ENCODE data around the gene VPS37D. TPM values are rescaled to one million over a fixed set of nuclear protein-coding genes. Genes with fewer than 3 reads are reported as not detected.

The VPS37D gene
- total RNA-seq, 1 experiment from 2014 or later: 4.4 TPM

DNA sequence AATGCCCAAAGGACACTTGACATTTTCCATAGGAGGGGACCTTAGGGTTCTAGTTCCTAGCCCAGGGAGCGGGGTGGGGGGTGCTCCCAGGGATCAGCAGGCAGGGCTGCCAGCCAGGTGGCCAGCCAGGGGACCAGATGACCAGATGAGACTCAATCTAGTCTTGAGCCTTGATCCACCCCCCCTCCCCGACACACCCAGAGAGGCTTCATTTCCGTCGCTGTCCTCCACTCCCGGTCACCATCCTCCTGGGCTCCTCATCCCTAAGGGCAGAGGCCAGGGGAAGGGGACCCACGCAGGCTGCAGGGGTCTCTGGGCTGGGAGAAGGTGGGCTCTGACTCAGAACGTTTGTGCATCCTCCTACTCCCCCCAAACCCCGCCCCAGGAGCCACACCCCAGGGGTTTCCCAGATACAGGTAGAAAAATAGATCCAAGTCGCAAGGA, 50.8 kb downstream of the VPS37D start:
- ATAC-seq (no peak), DNase-seq (ENCODE audit: low read depth, low spot score) (no peak)
- Histone ChIP-seq H3K4me1 (ENCODE audit: control insufficient read depth, insufficient read depth, low read length) (peaks cover 68% of the 10 kb centered on the region), H3K4me3 (ENCODE audit: low read depth in 2 of 2, low read length in 2 of 2) (peak overlapping the region; percentile 82 to 96), H3K27me3 (ENCODE audit: control insufficient read depth, insufficient read depth, low read length) (no peaks in the 10 kb centered on the region), H3K9me3 (ENCODE audit: control insufficient read depth, insufficient read depth, low read depth, low read length) (no peaks in the 10 kb centered on the region), H3K36me3 (ENCODE audit: control insufficient read depth, insufficient read depth, low read length) (no peaks in the 10 kb centered on the region), H3K27ac (ENCODE audit: low read length) (peak overlapping the region; percentile 96)
- POLR2A ChIA-PET: no interaction called here
- intact Hi-C loops (cut with micrococcal nuclease; ENCODE audit: unreplicated experiment): no loop called here
- CTCF ChIA-PET: no interaction called here
- TF ChIP-seq CTCF (IDR thresholded peaks at IDR 0.05): no peak
- no peak for TF ChIP-seq POLR2AphosphoS5 (IDR thresholded peaks at IDR 0.05; ENCODE audit: low read depth, low read length)
- TF ChIP-seq SIN3A (IDR thresholded peaks at IDR 0.05; ENCODE audit: borderline replicate concordance, insufficient read depth, low read depth, low read length): no peak
- no peak for TF ChIP-seq TCF7L2 (IDR thresholded peaks at IDR 0.05; ENCODE audit: low read depth, low read length)
- TF ChIP-seq, protein P1, sequence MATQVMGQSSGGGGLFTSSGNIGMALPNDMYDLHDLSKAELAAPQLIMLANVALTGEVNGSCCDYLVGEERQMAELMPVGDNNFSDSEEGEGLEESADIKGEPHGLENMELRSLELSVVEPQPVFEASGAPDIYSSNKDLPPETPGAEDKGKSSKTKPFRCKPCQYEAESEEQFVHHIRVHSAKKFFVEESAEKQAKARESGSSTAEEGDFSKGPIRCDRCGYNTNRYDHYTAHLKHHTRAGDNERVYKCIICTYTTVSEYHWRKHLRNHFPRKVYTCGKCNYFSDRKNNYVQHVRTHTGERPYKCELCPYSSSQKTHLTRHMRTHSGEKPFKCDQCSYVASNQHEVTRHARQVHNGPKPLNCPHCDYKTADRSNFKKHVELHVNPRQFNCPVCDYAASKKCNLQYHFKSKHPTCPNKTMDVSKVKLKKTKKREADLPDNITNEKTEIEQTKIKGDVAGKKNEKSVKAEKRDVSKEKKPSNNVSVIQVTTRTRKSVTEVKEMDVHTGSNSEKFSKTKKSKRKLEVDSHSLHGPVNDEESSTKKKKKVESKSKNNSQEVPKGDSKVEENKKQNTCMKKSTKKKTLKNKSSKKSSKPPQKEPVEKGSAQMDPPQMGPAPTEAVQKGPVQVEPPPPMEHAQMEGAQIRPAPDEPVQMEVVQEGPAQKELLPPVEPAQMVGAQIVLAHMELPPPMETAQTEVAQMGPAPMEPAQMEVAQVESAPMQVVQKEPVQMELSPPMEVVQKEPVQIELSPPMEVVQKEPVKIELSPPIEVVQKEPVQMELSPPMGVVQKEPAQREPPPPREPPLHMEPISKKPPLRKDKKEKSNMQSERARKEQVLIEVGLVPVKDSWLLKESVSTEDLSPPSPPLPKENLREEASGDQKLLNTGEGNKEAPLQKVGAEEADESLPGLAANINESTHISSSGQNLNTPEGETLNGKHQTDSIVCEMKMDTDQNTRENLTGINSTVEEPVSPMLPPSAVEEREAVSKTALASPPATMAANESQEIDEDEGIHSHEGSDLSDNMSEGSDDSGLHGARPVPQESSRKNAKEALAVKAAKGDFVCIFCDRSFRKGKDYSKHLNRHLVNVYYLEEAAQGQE (IDR thresholded peaks at IDR 0.05; ENCODE audit: insufficient read depth in 1 of 2, low read depth in 2 of 2, low read length in 1 of 2): no peak
- in situ Hi-C loops (cut with HindIII; ENCODE audit: low pct_unique_long_range_greater_than_20kb, low sequenced_read_pairs): no loop called here
- no TSS peak for BruUV-seq (replicated peaks)

- POLR2A ChIA-PET: no interaction called here
- peak; percentile 63 for ATAC-seq
- no peak for DNase-seq (ENCODE audit: low read depth, low spot score)
- in situ Hi-C loops (cut with HindIII; ENCODE audit: low pct_unique_long_range_greater_than_20kb, low sequenced_read_pairs) (no loop called here), intact Hi-C loops (cut with micrococcal nuclease; ENCODE audit: unreplicated experiment) (no loop called here)
- Histone ChIP-seq H3K9me3 (ENCODE audit: control insufficient read depth, insufficient read depth, low read depth, low read length) (no peaks in the 10 kb centered on the region), H3K27me3 (ENCODE audit: control insufficient read depth, insufficient read depth, low read length) (no peaks in the 10 kb centered on the region), H3K4me3 (ENCODE audit: low read depth in 2 of 2, low read length in 2 of 2) (peak within 1 kb of the TSS; percentile 82 to 96), H3K27ac (ENCODE audit: low read length) (peak within 1 kb of the TSS; percentile 96), H3K36me3 (ENCODE audit: control insufficient read depth, insufficient read depth, low read length) (no peaks in the 10 kb centered on the region), H3K4me1 (ENCODE audit: control insufficient read depth, insufficient read depth, low read length) (peaks cover 62% of the 10 kb centered on the region)
- BruUV-seq (replicated peaks): no TSS peak
- peak; percentile 66 for TF ChIP-seq POLR2AphosphoS5 (IDR thresholded peaks at IDR 0.05; ENCODE audit: low read depth, low read length)
- TF ChIP-seq TCF7L2 (IDR thresholded peaks at IDR 0.05; ENCODE audit: low read depth, low read length): no peak
- CTCF ChIA-PET: no interaction called here
Measured at GRCh38 chr7:73718905-73719805, 51.5 kb downstream of the VPS37D start, which contains the start of gene STX1A. STX1A (minus strand) TSS chr7:73719669; CDS start chr7:73719631, 38 bp downstream.

- H3K27ac ChIP-seq (ENCODE audit: low read length): peak overlapping the region; percentile 88
- H3K4me1 ChIP-seq (ENCODE audit: control insufficient read depth, insufficient read depth, low read length): peaks cover 56% of the 10 kb centered on the region
- intact Hi-C loops (cut with micrococcal nuclease; ENCODE audit: unreplicated experiment) (no loop called here), in situ Hi-C loops (cut with HindIII; ENCODE audit: low pct_unique_long_range_greater_than_20kb, low sequenced_read_pairs) (no loop called here)
- H3K4me3 ChIP-seq (ENCODE audit: low read depth in 2 of 2, low read length in 2 of 2): peak overlapping the region; percentile 62 to 96
- no peaks in the 10 kb centered on the region for H3K27me3 ChIP-seq (ENCODE audit: control insufficient read depth, insufficient read depth, low read length)
- ATAC-seq (no peak), DNase-seq (ENCODE audit: low read depth, low spot score) (no peak)
- no TSS peak for BruUV-seq (replicated peaks)
- POLR2A ChIA-PET: no interaction called here
- TF ChIP-seq, protein P1 (IDR thresholded peaks at IDR 0.05; ENCODE audit: insufficient read depth in 1 of 2, low read depth in 2 of 2, low read length in 1 of 2): no peak
- TF ChIP-seq SIN3A (IDR thresholded peaks at IDR 0.05; ENCODE audit: borderline replicate concordance, insufficient read depth, low read depth, low read length) (no peak), CTCF (IDR thresholded peaks at IDR 0.05) (no peak), TCF7L2 (IDR thresholded peaks at IDR 0.05; ENCODE audit: low read depth, low read length) (no peak), POLR2AphosphoS5 (IDR thresholded peaks at IDR 0.05; ENCODE audit: low read depth, low read length) (no peak)
- no peaks in the 10 kb centered on the region for H3K9me3 ChIP-seq (ENCODE audit: control insufficient read depth, insufficient read depth, low read depth, low read length)
- no peaks in the 10 kb centered on the region for H3K36me3 ChIP-seq (ENCODE audit: control insufficient read depth, insufficient read depth, low read length)
- CTCF ChIA-PET: interaction anchor here (0.6 kb wide), 1 partner anchor 104 kb away, joined by 7 read pairs; no protein-coding TSS in a partner anchor
Measured at GRCh38 chr7:73719806-73720169, 52.2 kb downstream of the VPS37D start.
